PFSK-1 (cell line): ENCODE data around the gene NUP62.

Source experiments
- FOXP2 ChIP-seq: optimal IDR thresholded peaks from 2 replicates; pipeline ENCODE3; 2011; ENCODE audit warnings: borderline replicate concordance, control low read depth, inconsistent platforms; ENCODE audit not compliant: insufficient read depth; ENCODE audit errors: extremely low read length, extremely low read depth
- POLR2AphosphoS5 ChIP-seq: IDR thresholded peaks from 2 replicates; pipeline ENCODE4 v1.6.1; 2012; ENCODE audit warnings: low read depth, mild to moderate bottlenecking, control low read depth, low read length, moderate library complexity
- REST ChIP-seq, 2 experiments: IDR thresholded peaks; 2 replicates each; pipeline versions ENCODE4 v1.6.1 to v1.8.0; 2011 to 2012; ENCODE audit warnings: low read depth in 2 of 2, low read length in 2 of 2, control low read depth in 1 of 2, inconsistent platforms in 1 of 2, mild to moderate bottlenecking in 1 of 2, moderate library complexity in 1 of 2; ENCODE audit not compliant: insufficient read depth in 1 of 2
- SIN3A ChIP-seq: IDR thresholded peaks from 2 replicates; pipeline ENCODE4 v1.6.1; 2012; ENCODE audit warnings: mild to moderate bottlenecking, low read length, moderate library complexity, borderline replicate concordance; ENCODE audit not compliant: insufficient read depth
- TAF1 ChIP-seq: IDR thresholded peaks from 2 replicates; pipeline ENCODE4 v1.6.1; 2012; ENCODE audit warnings: low read length, control low read depth, borderline replicate concordance; ENCODE audit not compliant: insufficient read depth

GRCh38 chr19:49889038-49889686, 40.1 kb downstream of the NUP62 start:
- TF ChIP-seq POLR2AphosphoS5: no peak
- no peak for TF ChIP-seq FOXP2
- TF ChIP-seq SIN3A: no peak
- no peak for TF ChIP-seq TAF1
- TF ChIP-seq REST (IDR thresholded peaks at IDR 0.05; ENCODE audit: insufficient read depth in 1 of 2, low read depth in 2 of 2, low read length in 2 of 2): no peak
